K562 (cell line): Measurements from ENCODE around the gene TTC33. TPM values are rescaled to one million over a fixed set of nuclear protein-coding genes. Genes with fewer than 3 reads are reported as not detected.

Source experiments
- HDAC6 ChIP-seq: IDR thresholded peaks from 2 replicates; pipeline ENCODE4 v1.6.1; 2012; ENCODE audit warnings: low read depth, mild to moderate bottlenecking, control low read depth, inconsistent platforms, low read length, moderate library complexity
- HNRNPLL ChIP-seq: fragments of 200-400 bp; formaldehyde crosslinking; IDR thresholded peaks from 2 replicates; pipeline ENCODE4 v1.6.1; 2017; ENCODE audit warnings: low read length, low read depth, mild to moderate bottlenecking; ENCODE audit not compliant: poor library complexity, severe bottlenecking
- NEUROD1 ChIP-seq: fragments of 150-350 bp; IDR thresholded peaks from 2 replicates; pipeline ENCODE4 v1.6.1; 2014; ENCODE audit warnings: borderline replicate concordance, low read length, low read depth; ENCODE audit not compliant: partially characterized antibody
- RAD21 ChIP-seq, 2 experiments: fragments of 250-450 bp in 1 of 2; fragments of 450-650 bp in 1 of 2; sonication (Bioruptor Pico) in 1 of 2; formaldehyde crosslinking in 1 of 2; IDR thresholded peaks in 1 of 2; conservative IDR thresholded peaks in 1 of 2; 2 replicates each; pipeline versions ENCODE4 v1.4.0 to v1.8.0; 2020 to 2022; ENCODE audit warnings: mild to moderate bottlenecking in 2 of 2, moderate library complexity in 1 of 2
- RBM22 ChIP-seq: fragments of 200-400 bp; formaldehyde crosslinking; IDR thresholded peaks from 2 replicates; pipeline ENCODE4 v1.6.1; 2018; ENCODE audit warnings: low read length, low read depth; ENCODE audit not compliant: poor library complexity, severe bottlenecking
- TEAD4 ChIP-seq, 2 experiments: sonication (generic) in 1 of 2; formaldehyde crosslinking in 1 of 2; IDR thresholded peaks; 2 replicates each; pipeline versions ENCODE4 v1.6.1 to v1.8.0; 2012 to 2022; ENCODE audit warnings: borderline replicate concordance in 1 of 2, inconsistent platforms in 1 of 2, low read length in 1 of 2, mild to moderate bottlenecking in 1 of 2, missing genetic modification reagents in 1 of 2
- polyA plus RNA-seq, 8 experiments: library from polyadenylated mRNA; depleted of rRNA in 4 of 8; stranded (reverse) in 5 of 8; unstranded in 3 of 8; fragments of >200 nt; fragmentation: Nextera tagmentation in 2 of 8; fragmentation: Illumina TruSeq in 1 of 8; extraction: Ambion mirVana in 2 of 8; extraction: Trizol in 1 of 8; gene quantifications; 2 replicates each; pipeline versions ENCODE4 v1.2.1 to v1.2.3, GENCODE V29; 2011 to 2014; ENCODE audit warnings: inconsistent platforms in 1 of 8, missing spikeins in 1 of 8
- total RNA-seq, 7 experiments: library from RNA; depleted of rRNA in 6 of 7; stranded (reverse); fragments of >200 nt in 6 of 7; fragmentation: Illumina TruSeq in 2 of 7; extraction: Trizol in 2 of 7; gene quantifications; 2 replicates each; pipeline versions ENCODE4 v1.2.1 to v1.2.3, GENCODE V29; 2011 to 2021; ENCODE audit warnings: low replicate concordance in 1 of 7
- TF ChIP-seq, protein P1 (sequence below), 2 experiments: fragments of 150-350 bp in 1 of 2; IDR thresholded peaks; 2 replicates each; pipeline ENCODE4 v1.6.1; 2012 to 2016; ENCODE audit warnings: low read depth in 2 of 2, low read length in 2 of 2, mild to moderate bottlenecking in 1 of 2, moderate library complexity in 1 of 2
- TF ChIP-seq, protein P2 (sequence below), 3 experiments: IDR thresholded peaks in 2 of 3; conservative IDR thresholded peaks in 1 of 3; 2 replicates each; pipeline ENCODE4 v1.5.1; 2011 to 2012; ENCODE audit warnings: low read length in 3 of 3, mild to moderate bottlenecking in 3 of 3, control low read depth in 2 of 3, improper control_type of control experiment in 1 of 3, inconsistent platforms in 1 of 3, low read depth in 1 of 3, mixed read lengths in 1 of 3, moderate library complexity in 1 of 3; ENCODE audit not compliant: insufficient read depth in 2 of 3
- TF ChIP-seq, protein P3 (sequence below): fragments of 450-650 bp; IDR thresholded peaks from 2 replicates; pipeline ENCODE4 v1.6.1; 2018; ENCODE audit not compliant: partially characterized antibody
- TF ChIP-seq, protein P4 (sequence below): fragments of 250-450 bp; sonication (Bioruptor Pico); IDR thresholded peaks from 2 replicates; pipeline ENCODE4 v1.8.0; 2022; ENCODE audit warnings: inconsistent platforms, mild to moderate bottlenecking, moderate library complexity, borderline replicate concordance
- TF ChIP-seq, protein P5 (sequence below): fragments of 450-650 bp; formaldehyde crosslinking; IDR thresholded peaks from 2 replicates; pipeline ENCODE4 v1.4.0; 2020; ENCODE audit warnings: mild to moderate bottlenecking, moderate library complexity

TTC33 gene
- total and polyA plus RNA-seq, 9 of the 15 experiments (the other 6 are each of a cell fraction or from before 2014, with no cell fraction given), result 11.5 to 24.9 (median 21.1) TPM

DNA sequence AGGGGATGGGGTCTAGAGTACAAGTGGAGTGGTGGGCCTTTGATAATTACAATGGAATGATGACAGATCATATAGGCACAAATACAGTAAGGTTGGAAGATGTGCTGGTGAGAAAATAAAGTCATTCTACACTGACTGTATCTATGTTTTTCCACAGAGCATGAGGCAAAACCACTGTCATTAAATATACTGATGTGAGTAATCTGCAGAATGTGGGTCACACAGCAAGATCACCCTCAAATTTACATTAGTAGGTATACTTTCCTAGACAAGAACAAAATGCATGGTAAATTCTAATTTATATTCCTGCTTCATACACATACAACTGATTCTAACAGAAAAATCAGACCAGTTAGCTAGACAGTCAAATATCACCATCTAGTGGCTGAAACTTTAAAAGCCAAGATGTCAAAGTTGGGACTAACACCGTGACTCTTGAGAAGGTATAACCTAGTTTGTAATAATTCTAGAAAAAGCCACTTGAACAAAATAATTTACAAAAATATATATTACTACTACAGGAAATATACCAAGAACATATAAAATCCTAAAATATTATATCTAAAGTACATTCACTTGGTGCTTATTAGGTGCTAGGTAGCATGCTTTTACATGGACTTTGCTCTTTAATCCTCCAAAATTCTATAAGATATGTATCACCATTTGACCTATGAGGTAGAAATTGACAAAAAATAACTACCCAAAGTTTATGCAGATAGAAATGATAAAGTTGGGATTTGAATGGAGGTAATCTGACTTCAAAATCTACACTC lies 19.5 kb downstream of the TTC33 start (continued):
- no peak for TF ChIP-seq TEAD4 (IDR thresholded peaks at IDR 0.05; ENCODE audit: low read length)
- TF ChIP-seq TEAD4 (CRISPR knock-in tag; IDR thresholded peaks at IDR 0.05; ENCODE audit: borderline replicate concordance), result no peak
- TF ChIP-seq, protein P1, sequence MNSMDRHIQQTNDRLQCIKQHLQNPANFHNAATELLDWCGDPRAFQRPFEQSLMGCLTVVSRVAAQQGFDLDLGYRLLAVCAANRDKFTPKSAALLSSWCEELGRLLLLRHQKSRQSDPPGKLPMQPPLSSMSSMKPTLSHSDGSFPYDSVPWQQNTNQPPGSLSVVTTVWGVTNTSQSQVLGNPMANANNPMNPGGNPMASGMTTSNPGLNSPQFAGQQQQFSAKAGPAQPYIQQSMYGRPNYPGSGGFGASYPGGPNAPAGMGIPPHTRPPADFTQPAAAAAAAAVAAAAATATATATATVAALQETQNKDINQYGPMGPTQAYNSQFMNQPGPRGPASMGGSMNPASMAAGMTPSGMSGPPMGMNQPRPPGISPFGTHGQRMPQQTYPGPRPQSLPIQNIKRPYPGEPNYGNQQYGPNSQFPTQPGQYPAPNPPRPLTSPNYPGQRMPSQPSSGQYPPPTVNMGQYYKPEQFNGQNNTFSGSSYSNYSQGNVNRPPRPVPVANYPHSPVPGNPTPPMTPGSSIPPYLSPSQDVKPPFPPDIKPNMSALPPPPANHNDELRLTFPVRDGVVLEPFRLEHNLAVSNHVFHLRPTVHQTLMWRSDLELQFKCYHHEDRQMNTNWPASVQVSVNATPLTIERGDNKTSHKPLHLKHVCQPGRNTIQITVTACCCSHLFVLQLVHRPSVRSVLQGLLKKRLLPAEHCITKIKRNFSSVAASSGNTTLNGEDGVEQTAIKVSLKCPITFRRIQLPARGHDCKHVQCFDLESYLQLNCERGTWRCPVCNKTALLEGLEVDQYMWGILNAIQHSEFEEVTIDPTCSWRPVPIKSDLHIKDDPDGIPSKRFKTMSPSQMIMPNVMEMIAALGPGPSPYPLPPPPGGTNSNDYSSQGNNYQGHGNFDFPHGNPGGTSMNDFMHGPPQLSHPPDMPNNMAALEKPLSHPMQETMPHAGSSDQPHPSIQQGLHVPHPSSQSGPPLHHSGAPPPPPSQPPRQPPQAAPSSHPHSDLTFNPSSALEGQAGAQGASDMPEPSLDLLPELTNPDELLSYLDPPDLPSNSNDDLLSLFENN (IDR thresholded peaks at IDR 0.05; ENCODE audit: low read depth in 2 of 2, low read length in 2 of 2), result no peak
- TF ChIP-seq, protein P2, sequence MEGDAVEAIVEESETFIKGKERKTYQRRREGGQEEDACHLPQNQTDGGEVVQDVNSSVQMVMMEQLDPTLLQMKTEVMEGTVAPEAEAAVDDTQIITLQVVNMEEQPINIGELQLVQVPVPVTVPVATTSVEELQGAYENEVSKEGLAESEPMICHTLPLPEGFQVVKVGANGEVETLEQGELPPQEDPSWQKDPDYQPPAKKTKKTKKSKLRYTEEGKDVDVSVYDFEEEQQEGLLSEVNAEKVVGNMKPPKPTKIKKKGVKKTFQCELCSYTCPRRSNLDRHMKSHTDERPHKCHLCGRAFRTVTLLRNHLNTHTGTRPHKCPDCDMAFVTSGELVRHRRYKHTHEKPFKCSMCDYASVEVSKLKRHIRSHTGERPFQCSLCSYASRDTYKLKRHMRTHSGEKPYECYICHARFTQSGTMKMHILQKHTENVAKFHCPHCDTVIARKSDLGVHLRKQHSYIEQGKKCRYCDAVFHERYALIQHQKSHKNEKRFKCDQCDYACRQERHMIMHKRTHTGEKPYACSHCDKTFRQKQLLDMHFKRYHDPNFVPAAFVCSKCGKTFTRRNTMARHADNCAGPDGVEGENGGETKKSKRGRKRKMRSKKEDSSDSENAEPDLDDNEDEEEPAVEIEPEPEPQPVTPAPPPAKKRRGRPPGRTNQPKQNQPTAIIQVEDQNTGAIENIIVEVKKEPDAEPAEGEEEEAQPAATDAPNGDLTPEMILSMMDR (IDR thresholded peaks at IDR 0.05 in 2 of 3, conservative IDR thresholded peaks at IDR 0.05 in 1 of 3; ENCODE audit: insufficient read depth in 2 of 3, low read depth in 1 of 3, low read length in 3 of 3), result peak; percentile 57 to 87 (median 65); a peak in 5 of 6 replicates
- no peak for TF ChIP-seq NEUROD1
- no peak for TF ChIP-seq HDAC6
- TF ChIP-seq, protein P3, sequence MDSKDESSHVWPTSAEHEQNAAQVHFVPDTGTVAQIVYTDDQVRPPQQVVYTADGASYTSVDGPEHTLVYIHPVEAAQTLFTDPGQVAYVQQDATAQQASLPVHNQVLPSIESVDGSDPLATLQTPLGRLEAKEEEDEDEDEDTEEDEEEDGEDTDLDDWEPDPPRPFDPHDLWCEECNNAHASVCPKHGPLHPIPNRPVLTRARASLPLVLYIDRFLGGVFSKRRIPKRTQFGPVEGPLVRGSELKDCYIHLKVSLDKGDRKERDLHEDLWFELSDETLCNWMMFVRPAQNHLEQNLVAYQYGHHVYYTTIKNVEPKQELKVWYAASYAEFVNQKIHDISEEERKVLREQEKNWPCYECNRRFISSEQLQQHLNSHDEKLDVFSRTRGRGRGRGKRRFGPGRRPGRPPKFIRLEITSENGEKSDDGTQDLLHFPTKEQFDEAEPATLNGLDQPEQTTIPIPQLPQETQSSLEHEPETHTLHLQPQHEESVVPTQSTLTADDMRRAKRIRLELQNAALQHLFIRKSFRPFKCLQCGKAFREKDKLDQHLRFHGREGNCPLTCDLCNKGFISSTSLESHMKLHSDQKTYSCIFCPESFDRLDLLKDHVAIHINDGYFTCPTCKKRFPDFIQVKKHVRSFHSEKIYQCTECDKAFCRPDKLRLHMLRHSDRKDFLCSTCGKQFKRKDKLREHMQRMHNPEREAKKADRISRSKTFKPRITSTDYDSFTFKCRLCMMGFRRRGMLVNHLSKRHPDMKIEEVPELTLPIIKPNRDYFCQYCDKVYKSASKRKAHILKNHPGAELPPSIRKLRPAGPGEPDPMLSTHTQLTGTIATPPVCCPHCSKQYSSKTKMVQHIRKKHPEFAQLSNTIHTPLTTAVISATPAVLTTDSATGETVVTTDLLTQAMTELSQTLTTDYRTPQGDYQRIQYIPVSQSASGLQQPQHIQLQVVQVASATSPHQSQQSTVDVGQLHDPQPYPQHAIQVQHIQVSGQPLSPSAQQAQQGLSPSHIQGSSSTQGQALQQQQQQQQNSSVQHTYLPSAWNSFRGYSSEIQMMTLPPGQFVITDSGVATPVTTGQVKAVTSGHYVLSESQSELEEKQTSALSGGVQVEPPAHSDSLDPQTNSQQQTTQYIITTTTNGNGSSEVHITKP, result no peak
- TF ChIP-seq HNRNPLL, result no peak
- TF ChIP-seq, protein P4, sequence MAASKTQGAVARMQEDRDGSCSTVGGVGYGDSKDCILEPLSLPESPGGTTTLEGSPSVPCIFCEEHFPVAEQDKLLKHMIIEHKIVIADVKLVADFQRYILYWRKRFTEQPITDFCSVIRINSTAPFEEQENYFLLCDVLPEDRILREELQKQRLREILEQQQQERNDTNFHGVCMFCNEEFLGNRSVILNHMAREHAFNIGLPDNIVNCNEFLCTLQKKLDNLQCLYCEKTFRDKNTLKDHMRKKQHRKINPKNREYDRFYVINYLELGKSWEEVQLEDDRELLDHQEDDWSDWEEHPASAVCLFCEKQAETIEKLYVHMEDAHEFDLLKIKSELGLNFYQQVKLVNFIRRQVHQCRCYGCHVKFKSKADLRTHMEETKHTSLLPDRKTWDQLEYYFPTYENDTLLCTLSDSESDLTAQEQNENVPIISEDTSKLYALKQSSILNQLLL, result no peak
- TF ChIP-seq, protein P5, sequence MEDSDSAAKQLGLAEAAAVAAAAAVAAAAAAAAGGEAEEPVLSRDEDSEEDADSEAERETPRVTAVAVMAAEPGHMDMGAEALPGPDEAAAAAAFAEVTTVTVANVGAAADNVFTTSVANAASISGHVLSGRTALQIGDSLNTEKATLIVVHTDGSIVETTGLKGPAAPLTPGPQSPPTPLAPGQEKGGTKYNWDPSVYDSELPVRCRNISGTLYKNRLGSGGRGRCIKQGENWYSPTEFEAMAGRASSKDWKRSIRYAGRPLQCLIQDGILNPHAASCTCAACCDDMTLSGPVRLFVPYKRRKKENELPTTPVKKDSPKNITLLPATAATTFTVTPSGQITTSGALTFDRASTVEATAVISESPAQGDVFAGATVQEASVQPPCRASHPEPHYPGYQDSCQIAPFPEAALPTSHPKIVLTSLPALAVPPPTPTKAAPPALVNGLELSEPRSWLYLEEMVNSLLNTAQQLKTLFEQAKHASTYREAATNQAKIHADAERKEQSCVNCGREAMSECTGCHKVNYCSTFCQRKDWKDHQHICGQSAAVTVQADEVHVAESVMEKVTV (CRISPR knock-in tag), result peak; percentile 74
- TF ChIP-seq RBM22, result no peak
- TF ChIP-seq RAD21 (CRISPR knock-in tag; conservative IDR thresholded peaks at IDR 0.05 in 1 of 2, IDR thresholded peaks at IDR 0.05 in 1 of 2), result peak; percentile 73 to 86
